ENCODE measurements around the gene SLC12A4.

- TF ChIP-seq CTCF (IDR thresholded peaks at IDR 0.05) (no peak), POLR2A (IDR thresholded peaks at IDR 0.05) (no peak), POLR2AphosphoS5 (IDR thresholded peaks at IDR 0.05) (no peak), EP300 (IDR thresholded peaks at IDR 0.05; ENCODE audit: low read depth) (no peak)
Observed at GRCh38 chr16:67971111-67971510, 2.7 kb upstream of the SLC12A4 start.

All from transverse colon (tissue), 4 donors.